ENCODE results near the gene CHIC1.
A peak's percentile ranks its signal among the peaks of the same experiment; 100 is the strongest.
"Not testable (repeated sequence)": the region's sequence is repeated elsewhere in the genome, so short reads cannot be mapped to it uniquely, and the experiment has no call there.

CHIC1 gene

GRCh38 chrX:73581002-73581628, 18.1 kb downstream of the CHIC1 start (continued):
- TF ChIP-seq PRDM6 (tag by site-specific recombination; IDR thresholded peaks at IDR 0.05) (peak; percentile 89), ZFP69B (tag by site-specific recombination; IDR thresholded peaks at IDR 0.05) (no peak), FEZF1 (tag by site-specific recombination; IDR thresholded peaks at IDR 0.05) (peak; percentile 71), ZNF768 (tag by site-specific recombination; IDR thresholded peaks at IDR 0.05) (no peak), ZNF555 (tag by site-specific recombination; conservative IDR thresholded peaks at IDR 0.05) (no peak)

GRCh38 chrX:73597758-73598157, 34.8 kb downstream of the CHIC1 start:
- CTCF ChIA-PET; POLR2A ChIA-PET; H3K4me1 ChIP-seq (ENCODE audit: control insufficient read depth, insufficient read depth, low read length); H3K27ac ChIP-seq (ENCODE audit: extremely low read depth, low read depth, low read length); H3K9me3 ChIP-seq (ENCODE audit: control insufficient read depth, insufficient read depth, low read depth, low read length); H3K36me3 ChIP-seq (ENCODE audit: control insufficient read depth in 2 of 2, insufficient read depth in 1 of 2, low read length in 2 of 2); H3K4me3 ChIP-seq (ENCODE audit: low read depth, low read length): not testable (repeated sequence)
- TF ChIP-seq ZNF580 (tag by site-specific recombination; IDR thresholded peaks at IDR 0.05) = 0 out of 2 replicates have a peak, but pooled peaks have one; percentile 23
- peak; percentile 91 for TF ChIP-seq ZNF146 (tag by site-specific recombination; IDR thresholded peaks at IDR 0.05)
- 0 out of 2 replicates have a peak, but pooled peaks have one; percentile 68 for TF ChIP-seq ZNF280D (tag by site-specific recombination; IDR thresholded peaks at IDR 0.05)

GRCh38 chrX:73615022-73615421, 52.0 kb downstream of the CHIC1 start:
- H3K9me3 ChIP-seq (ENCODE audit: control insufficient read depth, insufficient read depth, low read depth, low read length) = peaks cover 15% of the 10 kb centered on the region
- TF ChIP-seq ZNF221 (tag by site-specific recombination; IDR thresholded peaks at IDR 0.05; ENCODE audit: borderline replicate concordance) = no peak
- no peak for TF ChIP-seq ZNF24 (tag by site-specific recombination; IDR thresholded peaks at IDR 0.05)
- no peak for TF ChIP-seq ZNF747 (tag by site-specific recombination; IDR thresholded peaks at IDR 0.05)
- no peak for TF ChIP-seq INSM2 (tag by site-specific recombination; IDR thresholded peaks at IDR 0.05)
- TF ChIP-seq ZNF16 (tag by site-specific recombination; IDR thresholded peaks at IDR 0.05; ENCODE audit: low read depth) = no peak
- no peak for TF ChIP-seq ZNF670 (tag by site-specific recombination; IDR thresholded peaks at IDR 0.05; ENCODE audit: low read depth)
- no peak for TF ChIP-seq YY1 (tag by site-specific recombination; IDR thresholded peaks at IDR 0.05)
- TF ChIP-seq ZNF391 (tag by site-specific recombination; IDR thresholded peaks at IDR 0.05; ENCODE audit: borderline replicate concordance, low read depth) = no peak
- TF ChIP-seq ZNF707 (tag by site-specific recombination; IDR thresholded peaks at IDR 0.05) = no peak
- no peak for TF ChIP-seq ZNF404 (tag by site-specific recombination; IDR thresholded peaks at IDR 0.05)
- TF ChIP-seq SP2 (tag by site-specific recombination; IDR thresholded peaks at IDR 0.05) = no peak
- TF ChIP-seq ZBTB26 (tag by site-specific recombination; optimal IDR thresholded peaks at IDR 0.05) = no peak
- no peak for TF ChIP-seq ZSCAN23 (tag by site-specific recombination; IDR thresholded peaks at IDR 0.05)
- no peak overlapping the region for H3K4me3 ChIP-seq (ENCODE audit: low read depth, low read length)
- no peak overlapping the region for H3K27ac ChIP-seq (ENCODE audit: extremely low read depth, low read depth, low read length)
- ChIA-PET POLR2A (no interaction called here), CTCF (no interaction called here)
- no peaks in the 10 kb centered on the region for H3K4me1 ChIP-seq (ENCODE audit: control insufficient read depth, insufficient read depth, low read length)
- no peaks in the 10 kb centered on the region for H3K36me3 ChIP-seq (ENCODE audit: control insufficient read depth in 2 of 2, insufficient read depth in 1 of 2, low read length in 2 of 2)

Data from HEK293 (cell line).